Right kidney (tissue), 9 donors: ENCODE data around the gene GPR63.
"Not testable (repeated sequence)": the region's sequence is repeated elsewhere in the genome, so short reads cannot be mapped to it uniquely, and the experiment has no call there.

ENCODE experiments used
- DNase-seq: peaks from one replicate; pipeline ENCODE4 v3.0.0-alpha.2; 2016
- long read RNA-seq, 8 donors: transcript quantifications; one replicate each; lab custom pipeline, GENCODE V29; 2026

GPR63 gene
- long read RNA-seq, donor 1, full-length matches to known transcripts = 1 of 1 reads
- long read RNA-seq, donor 1, partial matches to known transcripts = 0 of 1 reads
- long read RNA-seq, donor 1, other reads (novel, unspliced or antisense) = 0 of 1 reads
- long read RNA-seq, donor 2 = 0 reads
- long read RNA-seq, donor 3 = 0 reads
- long read RNA-seq, donor 4, full-length matches to known transcripts = 3 of 3 reads
- long read RNA-seq, donor 4, partial matches to known transcripts = 0 of 3 reads
- long read RNA-seq, donor 4, other reads (novel, unspliced or antisense) = 0 of 3 reads
- long read RNA-seq, donor 5, full-length matches to known transcripts = 2 of 2 reads
- long read RNA-seq, donor 5, partial matches to known transcripts = 0 of 2 reads
- long read RNA-seq, donor 5, other reads (novel, unspliced or antisense) = 0 of 2 reads
- long read RNA-seq, donor 6 = 0 reads
- long read RNA-seq, donor 7, full-length matches to known transcripts = 3 of 3 reads
- long read RNA-seq, donor 7, partial matches to known transcripts = 0 of 3 reads
- long read RNA-seq, donor 7, other reads (novel, unspliced or antisense) = 0 of 3 reads
- long read RNA-seq, donor 8, full-length matches to known transcripts = 1 of 1 reads
- long read RNA-seq, donor 8, partial matches to known transcripts = 0 of 1 reads
- long read RNA-seq, donor 8, other reads (novel, unspliced or antisense) = 0 of 1 reads

- peak; percentile 92 for DNase-seq
Observed at GRCh38 chr6:96837081-96837971, at the start of gene GPR63. GPR63 (minus strand) TSS chr6:96837477; CDS start chr6:96799731, 37,746 bp downstream.

GRCh38 chr6:96886519-96886918 lies 49.2 kb upstream of the GPR63 start:
- DNase-seq = no peak

- DNase-seq = not testable (repeated sequence)
Observed at GRCh38 chr6:96885187-96885631, 47.9 kb upstream of the GPR63 start.

GRCh38 chr6:96878143-96878542 lies 40.9 kb upstream of the GPR63 start:
- DNase-seq = peak; percentile 2

- no peak for DNase-seq
Observed at GRCh38 chr6:96876886-96877545, 39.7 kb upstream of the GPR63 start.

GRCh38 chr6:96872976-96873375 lies 35.7 kb upstream of the GPR63 start:
- no peak for DNase-seq

- no peak for DNase-seq
Observed at GRCh38 chr6:96865055-96865405, 27.8 kb upstream of the GPR63 start.

GRCh38 chr6:96864216-96865054 lies 27.2 kb upstream of the GPR63 start:
- DNase-seq = no peak

- DNase-seq = no peak
Observed at GRCh38 chr6:96862560-96862959, 25.3 kb upstream of the GPR63 start.

GRCh38 chr6:96861588-96861987 lies 24.3 kb upstream of the GPR63 start:
- DNase-seq = no peak

- no peak for DNase-seq
Observed at GRCh38 chr6:96856856-96857255, 19.6 kb upstream of the GPR63 start.

- no peak for DNase-seq
Observed at GRCh38 chr6:96853083-96853482, 15.8 kb upstream of the GPR63 start.

- no peak for DNase-seq
Observed at GRCh38 chr6:96852605-96853004, 15.3 kb upstream of the GPR63 start.

GRCh38 chr6:96851858-96852257 lies 14.6 kb upstream of the GPR63 start:
- DNase-seq = no peak

GRCh38 chr6:96849615-96850014 lies 12.3 kb upstream of the GPR63 start:
- no peak for DNase-seq

GRCh38 chr6:96844530-96844929 lies 7.3 kb upstream of the GPR63 start:
- DNase-seq = no peak

- DNase-seq = no peak
Observed at GRCh38 chr6:96841345-96841744, 4.1 kb upstream of the GPR63 start.

- DNase-seq = no peak
Observed at GRCh38 chr6:96836631-96837080, 621 bp downstream of the GPR63 start.

GRCh38 chr6:96834070-96834469 lies 3.2 kb downstream of the GPR63 start:
- no peak for DNase-seq

- DNase-seq = no peak
Observed at GRCh38 chr6:96832780-96833179, 4.5 kb downstream of the GPR63 start.

GRCh38 chr6:96826865-96827264 lies 10.4 kb downstream of the GPR63 start:
- no peak for DNase-seq
